NT2/D1 (cell line): Measurements from ENCODE around the gene LTBR.

Experiments
- SUZ12 ChIP-seq: IDR thresholded peaks from 2 replicates; pipeline ENCODE4 v1.6.1; 2011; ENCODE audit not compliant: insufficient read length, insufficient read depth; ENCODE audit errors: extremely low read depth
- YY1 ChIP-seq: IDR thresholded peaks from 2 replicates; pipeline ENCODE4 v1.6.1; 2011; ENCODE audit not compliant: insufficient read length, insufficient read depth
- ZNF274 ChIP-seq: IDR thresholded peaks from 2 replicates; pipeline ENCODE4 v1.6.1; 2011; ENCODE audit warnings: mild to moderate bottlenecking, low read depth, low read length

DNA sequence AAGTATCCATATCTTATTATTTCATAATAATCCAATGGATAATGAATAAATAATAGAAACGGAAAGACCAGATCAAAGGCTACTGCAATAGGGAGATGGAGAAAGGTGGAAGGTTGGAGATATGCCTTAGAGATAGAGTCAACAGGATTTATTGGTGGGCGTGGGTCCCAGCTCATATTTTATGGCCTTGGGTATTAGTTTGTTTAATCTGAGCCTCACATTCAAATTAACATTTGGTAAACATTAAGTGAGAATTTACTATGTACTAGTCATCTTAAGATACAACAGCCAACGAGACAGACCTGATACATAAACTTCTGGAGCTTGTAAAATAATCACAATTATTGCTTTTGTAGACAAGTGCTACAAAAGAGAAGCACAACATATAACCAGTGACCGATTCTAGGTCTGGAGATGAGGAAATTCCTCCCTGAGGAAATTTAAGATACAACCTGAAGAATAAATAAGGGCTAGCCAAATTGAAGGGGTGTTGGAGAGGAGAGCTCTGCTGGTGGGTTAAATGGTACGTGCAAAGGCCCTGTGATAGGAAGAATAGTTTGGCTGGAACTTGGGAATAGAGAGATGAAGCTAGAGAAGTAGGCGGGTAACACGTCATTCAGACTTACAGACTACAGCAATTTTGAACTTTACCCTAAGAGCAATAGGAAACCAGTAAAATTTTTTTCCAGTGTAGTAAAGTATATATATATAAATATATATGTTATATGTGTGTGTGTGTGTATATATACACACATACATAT lies 16.1 kb downstream of the LTBR start:
- TF ChIP-seq SUZ12 (no peak), ZNF274 (no peak), YY1 (no peak)
